GM12873 (cell line): ENCODE measurements around the gene SLC6A19.

Experiments used
- TF ChIP-seq, protein P1 (sequence below): IDR thresholded peaks from 2 replicates; pipeline ENCODE4 v1.5.1; 2012; ENCODE audit warnings: low read depth, mild to moderate bottlenecking, moderate library complexity, low read length, control low read depth; ENCODE audit not compliant: insufficient read depth; ENCODE audit errors: missing control alignments

Gene SLC6A19

DNA sequence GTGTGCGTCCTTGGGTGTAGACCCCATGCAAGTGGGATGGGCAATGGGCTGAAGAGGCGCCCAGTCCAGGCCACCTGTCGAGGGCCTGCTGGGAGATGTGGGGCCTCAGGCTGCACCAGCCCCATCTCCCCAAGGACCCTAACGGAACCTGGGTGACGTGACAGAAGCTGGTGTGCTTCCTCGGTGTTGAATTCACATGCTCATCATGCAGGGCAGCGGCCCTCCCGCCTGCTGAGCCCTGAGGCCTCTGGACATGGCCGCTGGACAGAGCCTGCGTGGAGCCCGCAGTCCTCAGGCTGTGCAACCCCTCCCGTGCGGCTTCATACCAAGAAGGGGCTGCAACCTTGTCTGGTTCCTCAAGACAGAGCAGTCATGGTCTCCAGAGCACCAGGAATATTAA is 66.7 kb downstream of the SLC6A19 start:
- TF ChIP-seq, protein P1, sequence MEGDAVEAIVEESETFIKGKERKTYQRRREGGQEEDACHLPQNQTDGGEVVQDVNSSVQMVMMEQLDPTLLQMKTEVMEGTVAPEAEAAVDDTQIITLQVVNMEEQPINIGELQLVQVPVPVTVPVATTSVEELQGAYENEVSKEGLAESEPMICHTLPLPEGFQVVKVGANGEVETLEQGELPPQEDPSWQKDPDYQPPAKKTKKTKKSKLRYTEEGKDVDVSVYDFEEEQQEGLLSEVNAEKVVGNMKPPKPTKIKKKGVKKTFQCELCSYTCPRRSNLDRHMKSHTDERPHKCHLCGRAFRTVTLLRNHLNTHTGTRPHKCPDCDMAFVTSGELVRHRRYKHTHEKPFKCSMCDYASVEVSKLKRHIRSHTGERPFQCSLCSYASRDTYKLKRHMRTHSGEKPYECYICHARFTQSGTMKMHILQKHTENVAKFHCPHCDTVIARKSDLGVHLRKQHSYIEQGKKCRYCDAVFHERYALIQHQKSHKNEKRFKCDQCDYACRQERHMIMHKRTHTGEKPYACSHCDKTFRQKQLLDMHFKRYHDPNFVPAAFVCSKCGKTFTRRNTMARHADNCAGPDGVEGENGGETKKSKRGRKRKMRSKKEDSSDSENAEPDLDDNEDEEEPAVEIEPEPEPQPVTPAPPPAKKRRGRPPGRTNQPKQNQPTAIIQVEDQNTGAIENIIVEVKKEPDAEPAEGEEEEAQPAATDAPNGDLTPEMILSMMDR: no peak

DNA sequence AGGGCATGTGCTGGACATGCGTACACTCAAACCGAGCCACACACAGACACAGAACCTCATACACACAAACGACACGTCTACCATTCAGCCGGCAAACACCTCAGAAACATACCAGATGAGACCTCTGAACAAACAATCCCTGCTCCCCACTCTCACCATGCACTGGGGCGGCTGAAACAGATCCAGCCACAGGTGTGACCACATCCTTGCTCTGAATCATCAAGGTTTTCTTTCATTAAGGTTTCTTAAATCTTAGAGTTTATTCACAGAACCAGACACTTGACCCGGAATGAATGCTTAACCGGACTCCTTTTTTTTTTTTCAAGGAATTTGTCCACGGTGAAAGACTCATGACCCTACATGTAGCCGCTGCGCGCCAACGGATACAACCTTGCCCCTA is 67.3 kb downstream of the SLC6A19 start:
- TF ChIP-seq, protein P1: no peak

DNA sequence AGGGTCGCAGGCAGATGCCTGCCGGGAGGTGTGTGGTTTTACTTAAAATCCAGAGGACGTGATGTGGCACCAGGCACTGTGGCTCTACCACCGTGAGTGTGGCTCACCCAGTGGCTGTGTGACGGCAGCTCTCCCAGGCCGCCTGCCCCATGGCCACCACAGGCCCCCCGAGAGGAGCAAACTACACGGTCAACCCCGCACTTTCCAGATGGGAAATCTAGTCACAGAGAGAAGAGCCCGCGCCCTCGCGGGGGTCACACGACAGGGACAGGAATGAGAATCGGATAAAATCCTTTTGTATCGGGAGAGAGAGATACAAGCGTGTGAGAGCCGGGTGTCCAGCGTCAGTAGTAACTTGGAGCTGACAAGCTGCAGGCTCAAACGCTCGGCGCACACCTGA is 69.0 kb downstream of the SLC6A19 start:
- TF ChIP-seq, protein P1: no peak

DNA sequence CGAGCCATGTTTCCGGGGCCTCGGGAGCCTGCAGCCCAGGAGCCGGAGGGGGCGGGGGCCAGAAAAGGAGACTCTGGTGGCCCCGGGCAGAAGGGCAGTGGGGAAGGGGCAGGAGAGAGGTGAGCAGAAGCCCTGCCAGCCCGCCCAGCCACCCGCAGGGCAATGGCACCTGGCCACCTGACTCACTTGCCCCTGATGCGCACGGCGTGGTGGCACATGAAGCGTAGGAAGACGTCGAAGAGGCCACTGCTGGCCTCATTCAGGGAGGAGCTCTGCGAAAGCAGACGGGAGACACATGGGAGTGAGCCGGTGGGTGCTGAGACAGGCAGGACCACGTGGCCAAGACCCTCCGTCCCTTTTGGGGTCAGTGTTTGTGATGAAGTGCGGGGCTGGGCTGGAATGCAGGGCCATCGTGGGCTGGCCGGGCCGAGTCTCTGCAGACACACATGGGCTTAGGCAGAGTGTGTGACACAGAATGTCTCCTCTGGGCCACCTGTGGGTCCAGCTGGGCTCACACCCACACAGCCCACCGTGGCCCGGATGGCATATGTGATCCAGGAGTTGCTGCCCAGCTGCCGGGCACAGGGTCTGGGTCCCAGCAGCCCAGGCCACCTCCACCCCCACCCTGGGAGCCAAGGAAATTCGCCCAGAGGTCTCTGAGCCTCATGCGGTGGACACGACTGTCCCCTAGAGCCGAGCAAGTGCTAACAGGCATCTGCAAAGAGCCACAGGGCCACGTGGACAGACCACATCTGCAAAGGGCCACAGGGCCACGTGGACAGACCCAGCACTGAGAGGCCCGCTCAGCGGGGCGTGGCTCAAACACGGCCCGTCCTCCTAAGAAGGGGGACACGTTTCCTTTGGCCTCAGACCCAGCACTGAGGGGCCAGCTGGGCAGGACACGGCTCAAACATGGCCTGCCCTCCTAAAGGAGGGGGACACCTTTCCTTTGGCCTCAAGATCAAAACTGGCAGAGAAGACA is 69.8 kb downstream of the SLC6A19 start:
- TF ChIP-seq, protein P1: no peak

DNA sequence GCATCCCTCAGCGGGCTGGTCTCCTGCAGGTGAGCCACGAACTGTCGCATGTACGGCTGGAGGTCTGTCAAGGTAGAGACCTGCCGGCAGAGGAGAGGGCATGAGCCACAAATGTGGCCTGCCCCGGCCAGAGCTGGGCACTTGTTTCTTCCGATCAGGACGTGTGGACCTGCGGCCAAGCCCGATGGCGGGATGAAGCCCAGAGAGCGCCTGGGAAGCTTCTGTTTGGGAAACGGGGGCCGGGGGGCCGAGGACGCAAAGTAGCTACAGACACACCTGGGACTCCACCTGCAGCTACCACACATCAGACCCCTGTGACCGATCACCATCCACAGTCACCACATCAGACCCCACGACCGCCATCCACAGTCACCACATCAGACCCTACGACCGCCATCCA is 70.8 kb downstream of the SLC6A19 start:
- TF ChIP-seq, protein P1: no peak

DNA sequence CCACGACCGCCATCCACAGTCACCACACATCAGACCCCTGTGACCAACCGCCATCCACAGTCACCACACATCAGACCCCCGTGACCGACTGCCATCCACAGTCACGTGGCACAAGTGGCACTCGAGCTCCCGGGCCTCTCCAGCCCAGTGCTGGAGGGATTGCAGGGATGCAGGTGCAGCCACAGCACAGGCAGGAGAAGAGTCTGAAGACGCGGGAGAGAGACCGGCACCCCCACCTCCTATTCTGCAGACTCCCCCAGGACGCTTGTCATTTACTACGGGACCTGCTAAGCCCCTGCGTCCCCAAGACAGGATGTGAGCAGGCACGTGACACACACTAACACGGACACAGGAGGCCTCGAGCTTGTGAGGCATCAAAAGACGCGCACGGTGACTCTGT is 72.3 kb downstream of the SLC6A19 start:
- TF ChIP-seq, protein P1: no peak

DNA sequence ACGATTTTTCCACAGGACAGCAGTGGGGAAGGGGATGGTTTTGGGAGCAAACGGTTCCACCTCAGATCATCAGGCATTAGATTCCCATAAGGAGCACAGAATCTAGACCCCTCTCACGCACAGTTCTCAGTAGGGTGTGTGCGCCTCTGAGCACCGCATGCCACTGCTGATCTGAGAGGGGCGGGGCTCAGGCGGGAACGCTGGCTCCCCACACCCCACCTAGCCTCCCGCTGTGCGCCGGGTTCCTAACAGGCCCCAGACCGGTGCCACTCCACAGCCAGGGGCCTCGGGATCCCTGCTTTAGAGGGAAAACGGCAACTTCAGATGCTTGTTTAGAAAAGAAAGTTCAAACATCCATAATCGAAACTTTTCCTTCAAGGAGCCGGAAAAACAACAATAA is 73.1 kb downstream of the SLC6A19 start:
- TF ChIP-seq, protein P1: no peak
